CD4-positive, alpha-beta T cell (primary cell): ENCODE results near the gene LIPG. TPM values are rescaled to one million over a fixed set of nuclear protein-coding genes. Genes with fewer than 3 reads are reported as not detected.

Experiments used
- ATAC-seq: fragments of 200-7000 bp; cut with Tn5 transposase; one replicate; pipeline ENCODE4 v1.10.0; 2022; ENCODE audit warnings: mild to moderate bottlenecking; ENCODE audit not compliant: poor library complexity
- CTCF ChIA-PET: fragments of 350-600 bp; sonication (Branson Sonifier 250); formaldehyde crosslinking; loops from one replicate; lab custom pipeline; 2021; ENCODE audit warnings: antibody characterized with exemption, inconsistent platforms; lab: Charles Lee
- POLR2A ChIA-PET: fragments of 350-600 bp; sonication (Branson Sonifier 250); formaldehyde crosslinking; loops from one replicate; lab custom pipeline; 2021; ENCODE audit warnings: antibody characterized with exemption, inconsistent platforms; lab: Charles Lee
- DNase-seq, 14 experiments: peaks; one replicate each; pipeline ENCODE4 v3.0.0-alpha.2; 2013 to 2020; ENCODE audit warnings: mixed read lengths in 2 of 14
- H3K27ac ChIP-seq, 2 donors: one replicate each; pipeline versions ENCODE4 v1.5.1 to v1.7.0; 2013; ENCODE audit warnings: low read length in 2 of 2, low read depth in 1 of 2, mild to moderate bottlenecking in 1 of 2
- H3K27me3 ChIP-seq, 2 experiments: 1 replicate in 1 of 2; 2 replicates in 1 of 2; pipeline versions ENCODE4 v1.6.1 to v1.7.0; 2013; ENCODE audit warnings: low read length in 2 of 2, control low read depth in 1 of 2, mild to moderate bottlenecking in 1 of 2, moderate library complexity in 1 of 2; ENCODE audit not compliant: insufficient read depth in 2 of 2, control insufficient read depth in 1 of 2
- H3K36me3 ChIP-seq: one replicate; pipeline ENCODE4 v1.6.1; 2013; ENCODE audit warnings: low read length, control low read depth; ENCODE audit not compliant: insufficient read depth
- H3K4me1 ChIP-seq: one replicate; pipeline ENCODE4 v1.6.1; 2013; ENCODE audit warnings: low read length, control low read depth; ENCODE audit not compliant: insufficient read depth
- H3K4me3 ChIP-seq: one replicate; pipeline ENCODE4 v1.5.1; 2013; ENCODE audit warnings: mild to moderate bottlenecking, low read length, moderate library complexity
- H3K9me3 ChIP-seq, 2 experiments: 1 replicate in 1 of 2; 2 replicates in 1 of 2; pipeline versions ENCODE4 v1.6.1 to v1.7.0; 2013; ENCODE audit warnings: low read length in 2 of 2, mild to moderate bottlenecking in 2 of 2, control low read depth in 1 of 2, moderate library complexity in 1 of 2; ENCODE audit not compliant: control insufficient read depth in 1 of 2, insufficient read depth in 1 of 2
- H3K27ac Mint-ChIP-seq: one replicate; pipeline ENCODE4 v1.8.0; 2020; ENCODE audit warnings: mixed read lengths
- H3K27me3 Mint-ChIP-seq: one replicate; pipeline ENCODE4 v1.8.0; 2021; ENCODE audit warnings: mixed read lengths
- H3K36me3 Mint-ChIP-seq: one replicate; pipeline ENCODE4 v1.8.0; 2021; ENCODE audit warnings: low read depth, mixed read lengths
- H3K4me1 Mint-ChIP-seq: one replicate; pipeline ENCODE4 v1.8.0; 2021; ENCODE audit warnings: low read depth, mixed read lengths
- H3K4me3 Mint-ChIP-seq: one replicate; pipeline ENCODE4 v1.8.0; 2020; ENCODE audit warnings: mild to moderate bottlenecking, mixed read lengths
- H3K9me3 Mint-ChIP-seq: one replicate; pipeline ENCODE4 v1.8.0; 2020; ENCODE audit warnings: mixed read lengths
- intact Hi-C, 2 experiments: fragments of 100-400 bp; cut with DNase I in 1 of 2; cut with micrococcal nuclease in 1 of 2; formaldehyde crosslinking; loops; one replicate each; pipeline versions ENCODE4 v1.15.1 to v1.9.0; 2023 to 2025; cut with DNase I, micrococcal nuclease
- total RNA-seq, 174 experiments: library from RNA in 2 of 174; stranded (reverse) in 2 of 174; gene quantifications; one replicate each; pipeline ENCODE4 v1.2.3 and lab custom pipeline; 2021 to 2026
- TF ChIP-seq, protein P1 (sequence below): fragments of 200-600 bp; IDR thresholded peaks from one replicate; pipeline ENCODE4 v1.8.0; 2022; ENCODE audit warnings: antibody characterized with exemption, mild to moderate bottlenecking

LIPG gene
- total RNA-seq, 2 experiments from 2014 or later: not detected

DNA sequence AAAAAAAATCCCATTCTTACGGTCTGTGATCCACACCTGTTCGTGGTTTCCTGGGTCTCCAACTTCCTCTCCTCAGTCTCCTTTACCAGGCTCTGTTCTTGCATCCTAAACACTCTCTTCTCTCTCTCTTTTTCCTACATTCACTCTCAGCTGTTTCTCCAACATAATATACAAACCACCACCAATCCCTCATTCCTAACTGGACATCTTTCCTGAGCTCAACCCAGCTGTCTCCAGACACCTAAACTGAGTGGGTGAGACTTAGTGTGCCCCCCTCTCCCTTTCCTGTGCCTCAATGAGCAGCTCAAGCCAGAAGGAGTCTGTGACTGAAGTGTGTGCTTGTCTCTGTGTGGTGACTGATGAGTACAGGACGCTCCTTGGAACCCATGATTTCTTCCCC, 59.4 kb downstream of the LIPG start:
- Mint-ChIP-seq H3K36me3 (no peaks in the 10 kb centered on the region), H3K27me3 (peaks cover 29% of the 10 kb centered on the region), H3K4me3 (no peak overlapping the region), H3K9me3 (no peaks in the 10 kb centered on the region), H3K4me1 (no peaks in the 10 kb centered on the region), H3K27ac (no peak overlapping the region)
- Histone ChIP-seq H3K27me3 (peaks cover 0 to 7% of the 10 kb centered on the region in 2 experiments), H3K9me3 (no peaks in the 10 kb centered on the region), H3K27ac (no peak overlapping the region), H3K36me3 (no peaks in the 10 kb centered on the region), H3K4me1 (no peaks in the 10 kb centered on the region), H3K4me3 (no peak overlapping the region)
- DNase-seq (no peak), ATAC-seq (no peak)
- intact Hi-C loops: no loop called here
- CTCF ChIA-PET: no interaction called here
- TF ChIP-seq, protein P1, sequence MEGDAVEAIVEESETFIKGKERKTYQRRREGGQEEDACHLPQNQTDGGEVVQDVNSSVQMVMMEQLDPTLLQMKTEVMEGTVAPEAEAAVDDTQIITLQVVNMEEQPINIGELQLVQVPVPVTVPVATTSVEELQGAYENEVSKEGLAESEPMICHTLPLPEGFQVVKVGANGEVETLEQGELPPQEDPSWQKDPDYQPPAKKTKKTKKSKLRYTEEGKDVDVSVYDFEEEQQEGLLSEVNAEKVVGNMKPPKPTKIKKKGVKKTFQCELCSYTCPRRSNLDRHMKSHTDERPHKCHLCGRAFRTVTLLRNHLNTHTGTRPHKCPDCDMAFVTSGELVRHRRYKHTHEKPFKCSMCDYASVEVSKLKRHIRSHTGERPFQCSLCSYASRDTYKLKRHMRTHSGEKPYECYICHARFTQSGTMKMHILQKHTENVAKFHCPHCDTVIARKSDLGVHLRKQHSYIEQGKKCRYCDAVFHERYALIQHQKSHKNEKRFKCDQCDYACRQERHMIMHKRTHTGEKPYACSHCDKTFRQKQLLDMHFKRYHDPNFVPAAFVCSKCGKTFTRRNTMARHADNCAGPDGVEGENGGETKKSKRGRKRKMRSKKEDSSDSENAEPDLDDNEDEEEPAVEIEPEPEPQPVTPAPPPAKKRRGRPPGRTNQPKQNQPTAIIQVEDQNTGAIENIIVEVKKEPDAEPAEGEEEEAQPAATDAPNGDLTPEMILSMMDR: no peak
- POLR2A ChIA-PET: no interaction called here

DNA sequence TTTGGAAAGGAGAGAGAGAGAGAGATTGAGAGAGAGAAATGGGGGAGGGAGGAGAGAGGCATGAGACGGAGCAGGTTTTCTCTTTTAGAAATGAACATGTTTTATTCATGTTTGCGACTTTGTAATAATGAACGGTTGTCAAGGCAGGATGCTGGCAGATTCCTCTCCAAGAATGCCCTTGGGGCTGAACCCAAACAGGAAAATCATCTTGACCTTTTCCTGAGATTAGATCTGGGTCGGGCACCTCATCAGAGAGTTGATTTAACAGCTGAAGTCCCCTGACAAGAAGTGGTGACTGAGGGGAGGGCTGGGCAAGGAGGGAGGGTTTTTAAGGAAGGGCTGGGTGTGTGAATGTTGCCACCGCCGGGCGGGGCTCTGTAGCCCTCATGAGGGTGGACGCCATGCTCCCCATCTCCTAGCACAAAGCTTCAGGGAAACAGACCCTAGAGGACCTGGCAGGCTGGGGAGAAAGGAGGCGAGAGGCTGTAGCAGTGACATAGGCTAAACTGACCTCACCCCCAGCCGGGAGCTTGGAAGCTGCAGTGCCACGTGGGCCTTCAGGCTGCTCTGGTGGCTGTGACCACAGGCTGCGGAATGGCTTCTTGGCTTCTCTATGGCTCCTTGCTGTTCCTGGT, 60.0 kb downstream of the LIPG start:
- Histone ChIP-seq H3K27me3 (peaks cover 0 to 7% of the 10 kb centered on the region in 2 experiments), H3K27ac (no peak overlapping the region), H3K9me3 (no peaks in the 10 kb centered on the region), H3K4me1 (no peaks in the 10 kb centered on the region), H3K36me3 (no peaks in the 10 kb centered on the region), H3K4me3 (no peak overlapping the region)
- CTCF ChIA-PET: no interaction called here
- H3K9me3 Mint-ChIP-seq: no peaks in the 10 kb centered on the region
- DNase-seq: no peak
- no peak overlapping the region for H3K4me3 Mint-ChIP-seq
- intact Hi-C loops: no loop called here
- H3K27ac Mint-ChIP-seq: no peak overlapping the region
- no peak for ATAC-seq
- TF ChIP-seq, protein P1: no peak
- POLR2A ChIA-PET: no interaction called here
- H3K4me1 Mint-ChIP-seq: no peaks in the 10 kb centered on the region
- no peaks in the 10 kb centered on the region for H3K36me3 Mint-ChIP-seq
- peaks cover 29% of the 10 kb centered on the region for H3K27me3 Mint-ChIP-seq

DNA sequence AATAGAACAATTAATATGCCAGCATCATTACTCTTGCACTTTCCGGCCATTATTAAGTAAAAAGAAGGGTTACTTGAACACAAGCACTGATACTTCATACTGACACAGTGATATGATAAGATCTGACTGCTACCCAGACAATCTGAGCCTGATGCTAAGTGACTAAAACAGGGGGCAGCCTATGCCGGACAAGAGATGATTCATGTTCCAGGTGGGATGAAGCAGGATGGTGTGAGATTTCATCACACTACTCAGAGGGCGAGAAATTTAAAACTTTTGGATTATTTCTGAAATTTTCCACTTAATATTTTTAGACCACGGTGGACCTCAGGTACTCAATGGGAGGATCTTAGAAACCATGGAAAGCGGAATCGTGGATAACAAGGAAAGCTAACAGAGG, 61.7 kb downstream of the LIPG start:
- POLR2A ChIA-PET: no interaction called here

More for the DNA sequence above, 61.7 kb downstream of the LIPG start:
- H3K36me3 ChIP-seq: no peaks in the 10 kb centered on the region
- Mint-ChIP-seq H3K27me3 (peaks cover 29% of the 10 kb centered on the region), H3K4me1 (no peaks in the 10 kb centered on the region), H3K4me3 (no peak overlapping the region), H3K36me3 (no peaks in the 10 kb centered on the region), H3K9me3 (no peaks in the 10 kb centered on the region), H3K27ac (no peak overlapping the region)
- H3K27ac ChIP-seq: no peak overlapping the region
- CTCF ChIA-PET: no interaction called here
- DNase-seq (no peak), ATAC-seq (no peak)
- no peaks in the 10 kb centered on the region for H3K9me3 ChIP-seq
- intact Hi-C loops: no loop called here
- TF ChIP-seq, protein P1: no peak
- H3K27me3 ChIP-seq: peaks cover 0 to 7% of the 10 kb centered on the region in 2 experiments
- no peak overlapping the region for H3K4me3 ChIP-seq
- no peaks in the 10 kb centered on the region for H3K4me1 ChIP-seq
